HepG2 (cell line): Measurements from ENCODE around the gene FCN3. TPM values are rescaled to one million over a fixed set of nuclear protein-coding genes. Genes with fewer than 3 reads are reported as not detected.

Experiments used
- ASH2L ChIP-seq: fragments of 300-600, 200-600 bp; sonication (generic); IDR thresholded peaks from 2 replicates; pipeline ENCODE4 v1.7.0; 2017; ENCODE audit warnings: low read depth, mild to moderate bottlenecking, moderate library complexity, mixed read lengths, low read length; ENCODE audit not compliant: insufficient read length
- DR1 ChIP-seq: sonication (generic); formaldehyde crosslinking; IDR thresholded peaks from 2 replicates; pipeline ENCODE4 v1.8.0; 2021; ENCODE audit warnings: mild to moderate bottlenecking, missing genetic modification reagents, inconsistent platforms
- GABPB1 ChIP-seq: IDR thresholded peaks from 2 replicates; pipeline ENCODE4 v1.6.1; 2016; ENCODE audit warnings: mild to moderate bottlenecking, missing genetic modification reagents, moderate library complexity, missing compliant biosample characterization
- GTF3A ChIP-seq: sonication (generic); formaldehyde crosslinking; conservative IDR thresholded peaks from 2 replicates; pipeline ENCODE4 v1.4.0; 2020; ENCODE audit warnings: mild to moderate bottlenecking, missing genetic modification reagents
- HINFP ChIP-seq: sonication (generic); formaldehyde crosslinking; IDR thresholded peaks from 2 replicates; pipeline ENCODE4 v1.4.0; 2020; ENCODE audit warnings: low read depth, mild to moderate bottlenecking, missing genetic modification reagents
- HNF1B ChIP-seq: sonication (generic); formaldehyde crosslinking; IDR thresholded peaks from 2 replicates; pipeline ENCODE4 v1.5.1; 2020; ENCODE audit warnings: mild to moderate bottlenecking, moderate library complexity, missing genetic modification reagents
- KMT2B ChIP-seq: IDR thresholded peaks from 2 replicates; pipeline ENCODE4 v1.6.1; 2016; ENCODE audit warnings: missing genetic modification reagents, missing compliant biosample characterization
- NKX3-1 ChIP-seq: sonication (generic); formaldehyde crosslinking; IDR thresholded peaks from 2 replicates; pipeline ENCODE4 v1.5.0; 2020; ENCODE audit warnings: missing genetic modification reagents
- NR2F1 ChIP-seq, 2 experiments: fragments of 450-650 bp in 1 of 2; formaldehyde crosslinking in 1 of 2; IDR thresholded peaks; 2 replicates each; pipeline versions ENCODE4 v1.5.0 to v1.6.1; 2016 to 2020; ENCODE audit warnings: mild to moderate bottlenecking in 1 of 2, missing compliant biosample characterization in 1 of 2, missing genetic modification reagents in 1 of 2, moderate library complexity in 1 of 2
- POGZ ChIP-seq: sonication (generic); formaldehyde crosslinking; IDR thresholded peaks from 2 replicates; pipeline ENCODE4 v1.4.0; 2020; ENCODE audit warnings: mild to moderate bottlenecking, missing genetic modification reagents
- SKI ChIP-seq: fragments of 450-650 bp; IDR thresholded peaks from one replicate; pipeline ENCODE4 v1.6.1; 2018; ENCODE audit warnings: mild to moderate bottlenecking; ENCODE audit not compliant: partially characterized antibody
- SMYD3 ChIP-seq: sonication (generic); formaldehyde crosslinking; IDR thresholded peaks from 2 replicates; pipeline ENCODE4 v1.8.1; 2023; ENCODE audit warnings: mild to moderate bottlenecking, missing genetic modification reagents
- SOX6 ChIP-seq, 2 experiments: fragments of 450-650 bp in 1 of 2; sonication (generic) in 1 of 2; formaldehyde crosslinking in 1 of 2; IDR thresholded peaks; 2 replicates each; pipeline versions ENCODE4 v1.4.0 to v1.6.1; 2017 to 2020; ENCODE audit warnings: antibody characterized with exemption in 1 of 2, mild to moderate bottlenecking in 1 of 2, missing genetic modification reagents in 1 of 2
- SRSF1 ChIP-seq: fragments of 200-400 bp; formaldehyde crosslinking; optimal IDR thresholded peaks from 2 replicates; pipeline ENCODE3; 2017; ENCODE audit warnings: mild to moderate bottlenecking, low read depth, low read length, moderate library complexity
- TBL1XR1 ChIP-seq: fragments of 150-350 bp; IDR thresholded peaks from 2 replicates; pipeline ENCODE4 v1.6.1; 2014; ENCODE audit warnings: borderline replicate concordance, low read length; ENCODE audit not compliant: partially characterized antibody
- ZBTB34 ChIP-seq: sonication (generic); formaldehyde crosslinking; IDR thresholded peaks from 2 replicates; pipeline ENCODE4 v1.8.0; 2022; ENCODE audit warnings: mild to moderate bottlenecking, missing genetic modification reagents
- ZBTB8A ChIP-seq: sonication (generic); formaldehyde crosslinking; IDR thresholded peaks from 2 replicates; pipeline ENCODE4 v1.4.0; 2020; ENCODE audit warnings: mild to moderate bottlenecking, low read depth, missing genetic modification reagents, borderline replicate concordance
- ZNF224 ChIP-seq: sonication (generic); formaldehyde crosslinking; IDR thresholded peaks from 2 replicates; pipeline ENCODE4 v1.5.0; 2020; ENCODE audit warnings: mild to moderate bottlenecking, missing genetic modification reagents
- ZNF496 ChIP-seq: sonication (generic); formaldehyde crosslinking; IDR thresholded peaks from 2 replicates; pipeline ENCODE4 v1.8.1; 2023; ENCODE audit warnings: mild to moderate bottlenecking, moderate library complexity, missing genetic modification reagents; ENCODE audit not compliant: insufficient replicate concordance
- ZNF713 ChIP-seq: sonication (generic); formaldehyde crosslinking; IDR thresholded peaks from 2 replicates; pipeline ENCODE4 v1.4.0; 2020; ENCODE audit warnings: mild to moderate bottlenecking, missing genetic modification reagents
- ZNF788 ChIP-seq: sonication (generic); formaldehyde crosslinking; IDR thresholded peaks from 2 replicates; pipeline ENCODE4 v1.5.0; 2020; ENCODE audit warnings: mild to moderate bottlenecking, missing genetic modification reagents, borderline replicate concordance
- ZSCAN9 ChIP-seq: IDR thresholded peaks from 2 replicates; pipeline ENCODE4 v1.6.1; 2016; ENCODE audit warnings: borderline replicate concordance
- ZUFSP ChIP-seq: sonication (generic); formaldehyde crosslinking; IDR thresholded peaks from 2 replicates; pipeline ENCODE4 v1.9.0; 2021; ENCODE audit warnings: missing genetic modification reagents, mild to moderate bottlenecking, borderline replicate concordance
- polyA plus RNA-seq, 8 experiments: library from polyadenylated mRNA; depleted of rRNA in 3 of 8; stranded (reverse) in 7 of 8; unstranded in 1 of 8; fragments of >200 nt; fragmentation: Illumina TruSeq in 4 of 8; extraction: Trizol in 4 of 8; gene quantifications; 2 replicates each; pipeline versions ENCODE4 v1.2.1 to v1.2.3, GENCODE V29; 2011 to 2016; ENCODE audit warnings: low read depth in 4 of 8, missing spikeins in 1 of 8, mixed read lengths in 1 of 8; ENCODE audit not compliant: insufficient read depth in 1 of 8
- total RNA-seq, 5 experiments: library from RNA; depleted of rRNA; stranded (reverse); fragments of >200 nt; fragmentation: Illumina TruSeq; extraction: Trizol; gene quantifications; 2 replicates each; pipeline ENCODE4 v1.2.3, GENCODE V29; 2016; ENCODE audit warnings: low read depth in 1 of 5

The FCN3 gene
- total and polyA plus RNA-seq, 2 of the 13 experiments (the other 11 are each of a cell fraction or from before 2014, with no cell fraction given) = not detected

GRCh38 chr1:27357281-27358037, 17.2 kb downstream of the FCN3 start (continued):
- TF ChIP-seq HINFP = no peak
- no peak for TF ChIP-seq SOX6 (IDR thresholded peaks at IDR 0.05)
- TF ChIP-seq SOX6 (CRISPR knock-in tag; IDR thresholded peaks at IDR 0.05) = 0 out of 2 replicates have a peak, but pooled peaks have one; percentile 9
- no peak for TF ChIP-seq POGZ (CRISPR knock-in tag)
- TF ChIP-seq DR1 (CRISPR knock-in tag) = no peak
- no peak for TF ChIP-seq SKI
- TF ChIP-seq NKX3-1 (CRISPR knock-in tag) = no peak
- TF ChIP-seq ZNF224 (CRISPR knock-in tag) = no peak
- TF ChIP-seq NR2F1 (CRISPR knock-in tag; IDR thresholded peaks at IDR 0.05) = no peak
- TF ChIP-seq TBL1XR1 = no peak
- TF ChIP-seq ZNF713 = no peak
- TF ChIP-seq GTF3A (CRISPR knock-in tag) = no peak
- no peak for TF ChIP-seq ASH2L
- peak; percentile 77; the same call in 1 of the 2 replicates for TF ChIP-seq ZNF788 (CRISPR knock-in tag)
- TF ChIP-seq ZBTB34 (CRISPR knock-in tag) = no peak
- TF ChIP-seq ZBTB8A (CRISPR knock-in tag) = no peak
- no peak for TF ChIP-seq SMYD3
- TF ChIP-seq GABPB1 (CRISPR knock-in tag) = peak; percentile 34; the same call in 1 of the 2 replicates
- TF ChIP-seq ZSCAN9 (CRISPR knock-in tag) = no peak
- no peak for TF ChIP-seq ZNF496 (CRISPR knock-in tag)
- TF ChIP-seq ZUFSP (CRISPR knock-in tag) = no peak
- TF ChIP-seq KMT2B = no peak
- TF ChIP-seq SRSF1 = no peak
- 0 out of 2 replicates have a peak, but pooled peaks have one; percentile 37 for TF ChIP-seq HNF1B (CRISPR knock-in tag)
